Measurements from ENCODE around the gene CDH16. TPM values are rescaled to one million over a fixed set of nuclear protein-coding genes. Genes with fewer than 3 reads are reported as not detected.
A peak's percentile ranks its signal among the peaks of the same experiment; 100 is the strongest.

The CDH16 gene
- total RNA-seq, 1 donor from 2014 or later = 1.1 TPM

GRCh38 chr16:66911801-66912200 lies 6.9 kb downstream of the CDH16 start:
- DNase-seq (ENCODE audit: low read depth) = no peak

GRCh38 chr16:66911112-66911511 lies 7.6 kb downstream of the CDH16 start:
- no peak for DNase-seq (ENCODE audit: low read depth)

- DNase-seq (ENCODE audit: low read depth) = no peak
Observed at GRCh38 chr16:66910175-66910940, 8.3 kb downstream of the CDH16 start.

GRCh38 chr16:66908762-66909559 lies 9.7 kb downstream of the CDH16 start:
- no peak for DNase-seq (ENCODE audit: low read depth)

- DNase-seq (ENCODE audit: low read depth) = no peak
Observed at GRCh38 chr16:66908116-66908515, 10.6 kb downstream of the CDH16 start.

GRCh38 chr16:66906916-66907836 lies 11.5 kb downstream of the CDH16 start:
- no peak for DNase-seq (ENCODE audit: low read depth)

GRCh38 chr16:66905633-66906539 lies 12.8 kb downstream of the CDH16 start:
- no peak for DNase-seq (ENCODE audit: low read depth)

GRCh38 chr16:66904846-66905632 lies 13.6 kb downstream of the CDH16 start:
- DNase-seq (ENCODE audit: low read depth) = no peak

GRCh38 chr16:66904428-66904845 lies 14.2 kb downstream of the CDH16 start:
- DNase-seq (ENCODE audit: low read depth) = no peak

- peak; percentile 90 for DNase-seq (ENCODE audit: low read depth)
Observed at GRCh38 chr16:66903544-66904427, 14.9 kb downstream of the CDH16 start.

GRCh38 chr16:66902648-66903543 lies 15.8 kb downstream of the CDH16 start:
- peak; percentile 75 for DNase-seq (ENCODE audit: low read depth)

- peak; percentile 52 for DNase-seq (ENCODE audit: low read depth)
Observed at GRCh38 chr16:66901626-66902025, 17.1 kb downstream of the CDH16 start.

GRCh38 chr16:66900721-66901441 lies 17.8 kb downstream of the CDH16 start:
- peak; percentile 84 for DNase-seq (ENCODE audit: low read depth)

GRCh38 chr16:66899945-66900710 lies 18.6 kb downstream of the CDH16 start:
- peak; percentile 92 for DNase-seq (ENCODE audit: low read depth)

- peak; percentile 57 for DNase-seq (ENCODE audit: low read depth)
Observed at GRCh38 chr16:66899310-66899944, 19.3 kb downstream of the CDH16 start.
